GM21576 (cell line): ENCODE results near the gene EPHA1.
A peak's percentile ranks its signal among the peaks of the same experiment; 100 is the strongest.

Experiments
- ATAC-seq: cut with Tn5 transposase; IDR thresholded peaks from one replicate; pipeline ENCODE4 v1.9.1; 2021; ENCODE audit warnings: mild to moderate bottlenecking, moderate library complexity; ENCODE audit not compliant: unreplicated experiment

The EPHA1 gene

GRCh38 chr7:143408686-143409561 is at the start of gene EPHA1:
Gene EPHA1, minus strand, starts transcription at chr7:143408856. Its CDS starts 51 bp downstream, at chr7:143408805.
- ATAC-seq: peak; percentile 47

DNA sequence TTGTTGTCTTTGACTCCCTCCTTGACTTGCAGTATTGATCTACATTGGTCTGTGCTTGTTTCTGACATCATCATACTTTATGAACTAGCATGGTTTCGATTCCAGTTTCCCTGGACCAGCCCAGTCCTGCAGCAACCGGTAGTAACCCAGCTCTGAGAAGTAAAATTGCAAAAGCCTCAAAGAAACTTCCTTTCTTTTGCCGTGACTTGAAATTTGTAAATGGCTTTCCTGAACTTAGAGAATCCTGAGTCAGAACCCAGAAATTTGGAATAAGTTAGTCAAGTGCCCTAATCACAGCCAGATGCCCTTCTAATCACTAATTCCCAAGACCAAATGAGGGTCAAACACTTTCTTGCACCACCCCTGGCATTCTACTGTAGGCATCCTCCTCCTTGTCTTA is 49.6 kb upstream of the EPHA1 start:
- no peak for ATAC-seq

DNA sequence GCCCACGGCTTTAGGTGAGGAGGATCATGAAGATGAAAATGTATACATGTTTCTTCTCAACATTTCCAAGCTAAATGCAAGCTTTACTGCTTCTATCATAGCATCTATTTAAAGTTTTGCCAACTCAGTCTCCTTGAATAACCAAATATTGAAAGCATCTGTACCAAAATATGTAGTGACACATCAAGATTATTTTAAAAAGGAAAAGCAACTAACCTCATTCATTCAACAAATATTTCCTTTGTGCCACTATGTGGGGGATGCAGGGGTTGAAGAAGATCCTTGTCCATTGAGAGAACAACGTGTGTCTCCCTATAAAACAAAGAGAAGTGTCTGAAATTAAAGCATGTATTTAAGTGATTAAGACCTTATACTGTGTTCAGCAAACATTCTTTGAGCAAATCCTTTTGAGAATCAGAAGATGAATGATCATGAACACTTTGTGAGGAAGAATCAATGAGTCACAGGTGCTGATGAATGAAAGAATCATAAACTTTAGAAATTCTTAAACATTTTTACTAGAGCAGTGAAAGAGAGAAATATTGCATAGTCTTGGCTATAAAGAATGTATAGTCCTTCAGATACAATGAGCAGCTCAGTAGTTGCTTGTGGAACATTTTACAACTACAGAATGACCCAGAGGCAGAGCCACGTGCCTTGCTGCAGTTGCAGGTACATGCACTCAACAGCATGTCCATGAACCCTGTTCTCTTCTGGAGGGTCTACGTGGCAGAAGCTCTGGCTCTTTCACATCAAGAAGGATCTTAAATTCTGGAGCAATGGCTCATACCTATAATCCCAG is 48.5 kb upstream of the EPHA1 start:
- no peak for ATAC-seq

- ATAC-seq: no peak
These were observed 47.3 kb upstream of the EPHA1 start for GRCh38 chr7:143455942-143456341.

- no peak for ATAC-seq
These were observed 46.8 kb upstream of the EPHA1 start for GRCh38 chr7:143455491-143455890.

DNA sequence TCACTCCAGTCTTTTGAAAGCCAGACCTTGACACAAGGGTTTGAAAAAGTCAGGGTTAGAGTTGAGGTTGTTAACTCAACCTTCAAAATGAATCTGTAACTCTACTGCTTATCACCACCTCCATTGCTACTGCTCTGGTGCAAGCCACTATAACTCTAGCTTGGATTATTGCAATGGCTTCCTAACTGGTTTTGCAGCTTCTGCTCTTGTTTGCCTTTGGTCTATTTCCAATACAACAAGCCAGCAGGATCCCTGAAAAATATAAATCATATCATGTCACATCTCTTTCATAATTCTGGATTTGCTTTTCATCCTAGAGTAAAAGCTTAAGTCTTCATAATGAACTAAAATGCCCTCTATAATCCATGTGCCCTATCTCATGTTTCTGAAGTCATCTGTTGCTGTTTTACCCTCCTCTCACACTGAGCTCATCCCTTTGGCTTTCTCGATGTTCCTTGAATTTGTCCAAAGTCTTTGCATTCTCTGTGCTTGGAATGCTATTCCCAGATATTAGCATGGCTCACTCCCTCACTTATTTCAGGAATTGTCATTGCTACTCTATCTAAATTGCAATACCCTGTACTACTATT is 45.5 kb upstream of the EPHA1 start:
- no peak for ATAC-seq

DNA sequence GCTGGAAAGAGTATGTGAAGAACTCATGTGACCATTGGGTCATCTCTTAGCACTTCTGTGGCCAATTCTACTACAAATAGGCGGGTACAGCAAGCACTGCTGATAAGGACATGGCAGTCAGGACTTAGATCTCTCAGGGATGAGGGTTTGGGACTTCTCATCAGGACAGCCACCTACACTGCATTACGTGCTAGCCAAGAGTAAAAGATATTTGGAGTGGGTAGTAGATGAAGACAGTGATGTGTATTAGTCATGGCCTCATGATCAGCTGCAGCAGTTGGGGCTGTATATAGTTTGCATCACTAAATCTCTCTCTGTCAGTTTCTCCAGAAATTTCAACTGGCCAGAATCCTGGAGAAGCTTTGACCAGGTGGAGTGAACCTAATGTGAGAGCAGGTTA is 43.8 kb upstream of the EPHA1 start:
- no peak for ATAC-seq

GRCh38 chr7:143451746-143452145 is 43.1 kb upstream of the EPHA1 start:
- no peak for ATAC-seq

DNA sequence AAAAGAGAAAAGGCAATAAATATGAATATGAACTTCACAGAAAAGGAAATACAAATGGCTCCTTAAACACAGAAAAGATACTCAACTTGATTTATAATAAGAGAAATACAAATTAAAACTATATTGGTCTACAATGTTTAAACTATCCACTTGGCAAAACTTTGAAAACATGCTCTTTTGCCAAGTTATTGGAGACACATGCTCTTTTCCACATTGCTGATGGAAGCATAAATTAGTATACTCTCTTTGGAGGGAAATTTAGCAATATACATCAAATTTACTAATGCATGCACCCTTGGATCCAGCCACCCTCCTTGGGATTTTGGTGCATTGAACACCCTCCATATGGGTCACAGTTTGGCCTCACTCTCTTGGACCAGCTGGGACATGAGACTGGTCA is 42.5 kb upstream of the EPHA1 start:
- no peak for ATAC-seq

- ATAC-seq: no peak
These were observed 41.1 kb upstream of the EPHA1 start for GRCh38 chr7:143449793-143450192.

GRCh38 chr7:143448429-143448828 is 39.8 kb upstream of the EPHA1 start:
- ATAC-seq: no peak

DNA sequence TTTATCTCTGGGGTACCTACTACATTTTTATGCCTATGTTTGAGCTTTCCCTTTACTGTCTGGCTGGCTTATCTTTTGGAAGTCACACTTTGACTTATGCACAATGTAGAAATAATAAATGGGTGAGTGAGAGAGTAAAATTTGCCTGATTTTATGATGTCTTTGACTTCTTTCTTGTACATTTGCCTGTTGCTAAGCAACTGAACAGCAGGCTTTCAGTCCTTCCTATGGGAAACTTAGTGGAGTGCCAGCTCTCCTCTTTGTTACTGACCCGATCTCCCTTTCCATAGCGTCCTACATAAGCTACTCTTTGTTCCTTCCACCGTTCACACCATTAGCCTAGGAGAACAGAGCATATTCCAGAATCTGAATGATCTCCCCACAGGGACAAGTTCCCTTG is 38.8 kb upstream of the EPHA1 start:
- no peak for ATAC-seq

DNA sequence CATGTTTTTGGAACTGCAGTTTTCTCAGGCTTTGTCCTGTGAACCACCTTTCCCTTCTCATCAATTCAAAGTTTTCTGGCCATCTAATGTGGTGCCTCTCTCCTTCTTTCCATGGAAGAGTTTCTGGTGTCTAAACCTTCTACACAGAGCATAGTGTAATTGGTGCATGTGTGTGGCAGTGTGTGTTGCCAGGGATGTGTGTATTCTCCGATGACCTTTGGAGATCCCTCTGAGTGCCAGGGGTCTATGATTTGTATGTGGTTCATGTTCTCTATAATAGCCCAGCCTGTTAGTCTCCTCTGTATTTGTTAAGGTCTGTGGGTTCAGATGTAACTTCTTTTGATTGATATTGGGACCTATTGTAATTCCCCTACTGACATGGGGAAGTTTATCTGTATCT is 36.1 kb upstream of the EPHA1 start:
- ATAC-seq: no peak

DNA sequence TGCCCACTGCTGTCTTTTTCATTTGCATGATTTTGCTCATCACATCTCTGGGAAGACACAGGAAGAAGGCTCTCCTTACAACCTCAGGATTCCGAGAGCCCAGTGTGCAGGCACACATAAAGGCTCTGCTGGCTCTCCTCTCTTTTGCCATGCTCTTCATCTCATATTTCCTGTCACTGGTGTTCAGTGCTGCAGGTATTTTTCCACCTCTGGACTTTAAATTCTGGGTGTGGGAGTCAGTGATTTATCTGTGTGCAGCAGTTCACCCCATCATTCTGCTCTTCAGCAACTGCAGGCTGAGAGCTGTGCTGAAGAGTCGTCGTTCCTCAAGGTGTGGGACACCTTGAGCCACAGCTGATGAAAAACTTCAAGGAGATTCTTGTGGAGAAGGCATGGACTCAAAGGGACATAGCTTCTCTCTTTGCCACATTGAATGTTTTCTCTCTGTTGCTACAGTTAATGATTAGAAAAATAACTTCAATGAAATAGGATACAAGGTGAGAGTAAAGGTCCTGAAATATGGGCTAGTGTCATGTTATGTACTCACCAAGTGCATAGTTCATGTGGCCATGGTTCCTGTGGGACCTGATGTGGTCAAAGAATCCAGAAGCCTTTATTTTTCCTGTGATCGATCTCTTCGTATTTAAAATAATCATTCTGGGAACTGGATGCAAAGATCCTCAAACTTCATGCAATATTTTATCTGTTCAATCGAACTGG is 35.6 kb upstream of the EPHA1 start:
- ATAC-seq: no peak

DNA sequence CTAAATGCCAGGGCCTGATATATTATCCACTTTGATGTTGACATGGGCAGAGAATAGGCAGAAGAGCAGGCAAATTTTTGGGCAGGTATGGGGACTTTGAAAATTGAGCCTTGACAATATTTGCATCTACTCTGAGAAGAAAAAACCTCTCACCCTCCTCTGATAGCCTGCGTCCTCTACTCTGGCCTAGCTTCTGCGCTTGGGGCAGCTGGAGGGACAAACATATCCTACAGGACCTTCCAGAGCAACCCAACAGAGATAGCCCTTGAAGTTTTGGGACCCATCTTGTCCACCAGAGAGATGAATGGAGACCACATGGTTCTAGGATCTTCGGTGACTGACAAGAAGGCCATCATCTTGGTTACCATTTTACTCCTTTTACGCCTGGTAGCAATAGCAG is 34.5 kb upstream of the EPHA1 start, which contains the start of gene TAS2R60:
Gene TAS2R60 (plus strand): TSS at position 301 of the 400 bp plus-strand sequence. CDS start 0 bp downstream, at position 301.
- ATAC-seq: no peak

- no peak for ATAC-seq
These were observed 31.2 kb upstream of the EPHA1 start for GRCh38 chr7:143439866-143440265.

- peak; percentile 33 for ATAC-seq
These were observed 28.9 kb upstream of the EPHA1 start for GRCh38 chr7:143437578-143437977.

DNA sequence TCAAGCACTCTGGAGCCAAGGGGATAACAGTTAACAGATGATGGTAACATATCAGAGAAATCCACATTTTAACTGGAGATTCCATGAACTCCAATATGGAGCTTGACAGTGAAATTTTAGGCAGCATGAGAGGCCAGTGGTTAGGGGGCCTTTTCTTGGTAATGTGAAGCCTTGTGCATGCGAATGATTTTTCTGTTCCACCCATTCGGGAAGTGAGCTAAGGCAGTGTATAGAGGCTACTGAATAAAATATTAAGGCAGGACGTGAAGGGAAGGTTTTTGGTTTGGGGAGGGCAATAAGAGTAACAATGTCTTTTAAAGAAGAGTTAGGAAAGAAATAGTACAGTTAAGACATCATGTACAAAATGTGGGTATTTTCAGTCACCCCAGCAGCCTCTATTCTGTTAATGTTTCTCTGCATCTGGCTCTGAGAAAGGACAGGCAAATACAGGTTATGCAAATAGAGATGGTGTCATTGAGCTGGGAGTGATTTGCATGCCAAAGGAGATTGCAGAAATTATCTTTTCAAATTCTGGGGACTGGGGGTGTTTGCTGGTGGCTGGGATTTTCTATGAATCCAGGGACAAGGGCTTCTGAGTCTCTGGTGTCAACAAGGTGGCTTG is 27.8 kb upstream of the EPHA1 start:
- ATAC-seq: no peak

DNA sequence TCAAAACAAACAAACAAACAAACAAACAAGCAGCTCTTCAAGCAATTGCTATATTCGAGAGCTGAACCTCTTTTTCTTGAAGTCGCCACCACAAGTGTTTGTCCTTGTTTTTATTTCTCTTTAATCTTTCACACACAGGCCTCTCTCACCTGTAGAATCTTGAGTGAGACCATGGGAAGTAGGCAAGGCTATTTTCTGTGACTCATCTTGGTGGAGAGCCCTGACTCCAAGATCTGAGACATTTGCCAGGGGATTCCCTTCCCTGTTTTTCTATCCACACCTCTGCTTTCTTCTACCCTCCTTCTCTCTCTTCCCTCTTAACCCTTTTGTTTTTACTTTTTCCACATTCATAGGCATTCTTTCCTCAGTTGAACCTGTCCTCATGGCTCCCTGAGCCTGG is 26.6 kb upstream of the EPHA1 start:
- no peak for ATAC-seq

DNA sequence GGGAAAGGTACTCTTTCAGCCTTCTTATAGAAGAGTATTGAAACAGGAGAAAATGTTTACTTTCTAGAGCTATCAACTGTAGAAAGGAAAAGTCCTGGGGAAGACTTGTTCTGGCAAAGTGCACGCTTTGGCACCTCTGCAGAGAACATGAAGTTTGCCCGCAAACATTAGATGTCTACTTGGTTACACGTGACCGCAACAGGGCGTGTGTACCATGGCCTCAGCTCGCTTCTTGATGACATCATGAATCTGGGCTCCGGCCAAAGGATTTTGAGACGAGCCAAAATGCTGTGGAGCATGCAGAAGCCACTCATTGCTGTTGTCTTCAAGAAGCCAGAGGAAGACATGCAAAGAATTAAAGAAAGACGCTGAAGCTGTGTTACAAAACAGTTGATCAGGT is 26.0 kb upstream of the EPHA1 start:
- no peak for ATAC-seq
